Lower leg skin (tissue), 4 donors: Measurements from ENCODE around the gene ADAT1. TPM values are rescaled to one million over a fixed set of nuclear protein-coding genes. Genes with fewer than 3 reads are reported as not detected.

Experiments used
- DNase-seq, 2 donors: peaks; one replicate each; pipeline ENCODE4 v3.0.0-alpha.2; 2019; ENCODE audit warnings: low spot score in 2 of 2
- H3K4me3 ChIP-seq: fragments of 200-600 bp; sonication (generic); 2 replicates; pipeline ENCODE4 v1.5.1; 2017; ENCODE audit warnings: mild to moderate bottlenecking, low read depth; ENCODE audit not compliant: poor library complexity, severe bottlenecking
- CTCF ChIP-seq, 3 donors: fragments of 450-650 bp; IDR thresholded peaks; one replicate each; pipeline ENCODE4 v1.5.1; 2016; ENCODE audit warnings: antibody characterized with exemption in 3 of 3, mild to moderate bottlenecking in 3 of 3, moderate library complexity in 2 of 3
- POLR2A ChIP-seq, 2 donors: fragments of 450-650 bp; IDR thresholded peaks; one replicate each; pipeline ENCODE4 v1.6.1; 2016 to 2017; ENCODE audit warnings: antibody characterized with exemption in 2 of 2, mild to moderate bottlenecking in 1 of 2, moderate library complexity in 1 of 2
- WGBS, 2 donors: methylation state at CpG; one replicate each; pipeline ENCODE4 v1.1.5; 2018; 5-methylcytosine and 5-hydroxymethylcytosine counted together
- intact Hi-C: fragments of 100-400 bp; cut with DNase I; formaldehyde crosslinking; loops from one replicate; pipeline ENCODE4 v1.15.0; 2023; ENCODE audit warnings: low total_unique reads
- total RNA-seq, 4 donors: library from RNA; depleted of rRNA; stranded (reverse); fragments of >200 nt; gene quantifications; one replicate each; pipeline ENCODE4 v1.1.0, GENCODE V29; 2016

Gene ADAT1
- total RNA-seq, 4 donors from 2014 or later = 36.5 to 48.9 (median 42.1) TPM

GRCh38 chr16:75552951-75553350 is 70.1 kb downstream of the ADAT1 start:
- no peak overlapping the region for H3K4me3 ChIP-seq
- intact Hi-C loops = no loop called here
- 54 to 61% methylated on average over 2 of the region's 2 CpGs for WGBS, 2 donors
- TF ChIP-seq CTCF (IDR thresholded peaks at IDR 0.05) = no peak
- TF ChIP-seq POLR2A (IDR thresholded peaks at IDR 0.05) = no peak
- DNase-seq = no peak

- no peak overlapping the region for H3K4me3 ChIP-seq
- WGBS, 2 donors = 60 to 69% methylated on average over 7 of the region's 7 CpGs
- peak in 1 of 2 donors; percentile 52 for DNase-seq
- intact Hi-C loops = no loop called here
- TF ChIP-seq CTCF (IDR thresholded peaks at IDR 0.05) (no peak), POLR2A (IDR thresholded peaks at IDR 0.05) (no peak)
Observed at GRCh38 chr16:75550211-75550662, 72.8 kb downstream of the ADAT1 start.

Other genes with a start within 250 kb of the ADAT1 start
- gene CFDP1, start 189.8 kb downstream of the ADAT1 start, total RNA-seq = 10 to 100 TPM; 43.1 to 52.3 (median 49.5) TPM
- 10 to 100 TPM; 13.6 to 15.7 (median 15.0) TPM for gene TMEM170A, start 158.6 kb downstream of the ADAT1 start, total RNA-seq
- under 1 TPM in 3 of 4 donors, not detected in 1; 0.11 to 0.56 (median 0.16) TPM for gene CHST6, start 127.8 kb downstream of the ADAT1 start, total RNA-seq
- gene CHST5, start 87.2 kb downstream of the ADAT1 start, total RNA-seq = under 1 TPM in 1 of 4 donors, not detected in 3; 0.83 TPM
- gene TMEM231, start 67.0 kb downstream of the ADAT1 start, total RNA-seq = 10 to 100 TPM in 1 of 4 donors, 1 to 10 TPM in 3; 2.6 to 12.8 (median 6.7) TPM
- gene GABARAPL2, start 56.9 kb downstream of the ADAT1 start, total RNA-seq = 100 to 1,000 TPM; 119 to 176 (median 149) TPM
- gene KARS1, start 24.4 kb upstream of the ADAT1 start, total RNA-seq = 100 to 1,000 TPM in 2 of 4 donors, 10 to 100 TPM in 2; 88.6 to 110 (median 100) TPM
- gene TERF2IP, start 24.5 kb upstream of the ADAT1 start, total RNA-seq = 10 to 100 TPM; 72.6 to 97.2 (median 85.2) TPM
- gene CPHXL2, start 53.7 kb upstream of the ADAT1 start, total RNA-seq = not detected
- gene DUXB, start 78.2 kb upstream of the ADAT1 start, total RNA-seq = not detected
- not detected for gene CPHXL, start 103.2 kb upstream of the ADAT1 start, total RNA-seq